Measurements from ENCODE around the gene TWIST2. TPM values are rescaled to one million over a fixed set of nuclear protein-coding genes. Genes with fewer than 3 reads are reported as not detected.

TWIST2 gene
- total RNA-seq, 2 experiments from 2014 or later, result not detected

GRCh38 chr2:238846628-238847418 lies 1.1 kb upstream of the TWIST2 start:
- CTCF ChIA-PET, result no interaction called here
- ATAC-seq (no peak), DNase-seq (no peak)
- Mint-ChIP-seq H3K27ac (no peak overlapping the region), H3K9me3 (ENCODE audit: low read depth) (no peaks in the 10 kb centered on the region), H3K36me3 (no peaks in the 10 kb centered on the region), H3K27me3 (peaks cover 71% of the 10 kb centered on the region), H3K4me1 (no peaks in the 10 kb centered on the region), H3K4me3 (no peak overlapping the region)

- H3K27me3 Mint-ChIP-seq, result peaks cover 73% of the 10 kb centered on the region
These were observed 475 bp upstream of the TWIST2 start for GRCh38 chr2:238847419-238847801.

GRCh38 chr2:238848691-238848975 lies 748 bp downstream of the TWIST2 start:
- no peak for DNase-seq
- CTCF ChIA-PET, result no interaction called here
- H3K27ac Mint-ChIP-seq, result no peak overlapping the region
- no peak for ATAC-seq
- H3K4me3 Mint-ChIP-seq, result no peak overlapping the region
- H3K36me3 Mint-ChIP-seq, result no peaks in the 10 kb centered on the region
- no peaks in the 10 kb centered on the region for H3K4me1 Mint-ChIP-seq
- no peaks in the 10 kb centered on the region for H3K9me3 Mint-ChIP-seq (ENCODE audit: low read depth)
- H3K27me3 Mint-ChIP-seq, result peaks cover 71% of the 10 kb centered on the region

More at GRCh38 chr2:238847419-238847801, 475 bp upstream of the TWIST2 start:
- Mint-ChIP-seq H3K36me3 (no peaks in the 10 kb centered on the region), H3K4me3 (no peak overlapping the region), H3K4me1 (no peaks in the 10 kb centered on the region), H3K9me3 (ENCODE audit: low read depth) (no peaks in the 10 kb centered on the region), H3K27ac (no peak overlapping the region)
- no peak for ATAC-seq
- DNase-seq, result no peak
- CTCF ChIA-PET, result no interaction called here

GRCh38 chr2:238848976-238849853 lies 1.3 kb downstream of the TWIST2 start:
- CTCF ChIA-PET, result no interaction called here
- ATAC-seq, result no peak
- H3K4me3 Mint-ChIP-seq, result no peak overlapping the region

GRCh38 chr2:238850091-238850490 lies 2.2 kb downstream of the TWIST2 start:
- Mint-ChIP-seq H3K9me3 (ENCODE audit: low read depth) (no peaks in the 10 kb centered on the region), H3K27me3 (peaks cover 64% of the 10 kb centered on the region), H3K4me1 (no peaks in the 10 kb centered on the region), H3K4me3 (no peak overlapping the region), H3K27ac (no peak overlapping the region), H3K36me3 (no peaks in the 10 kb centered on the region)
- no peak for ATAC-seq
- DNase-seq, result no peak
- CTCF ChIA-PET, result no interaction called here

More at GRCh38 chr2:238848976-238849853, 1.3 kb downstream of the TWIST2 start:
- no peaks in the 10 kb centered on the region for H3K9me3 Mint-ChIP-seq (ENCODE audit: low read depth)
- H3K27me3 Mint-ChIP-seq, result peaks cover 70% of the 10 kb centered on the region
- DNase-seq, result peak; percentile 32
- no peak overlapping the region for H3K27ac Mint-ChIP-seq
- H3K4me1 Mint-ChIP-seq, result no peaks in the 10 kb centered on the region
- no peaks in the 10 kb centered on the region for H3K36me3 Mint-ChIP-seq

GRCh38 chr2:238851026-238851425 lies 3.1 kb downstream of the TWIST2 start:
- H3K27ac Mint-ChIP-seq, result no peak overlapping the region
- H3K4me3 Mint-ChIP-seq, result no peak overlapping the region
- no peaks in the 10 kb centered on the region for H3K36me3 Mint-ChIP-seq
- CTCF ChIA-PET, result no interaction called here
- no peak for ATAC-seq
- no peaks in the 10 kb centered on the region for H3K9me3 Mint-ChIP-seq (ENCODE audit: low read depth)
- no peaks in the 10 kb centered on the region for H3K4me1 Mint-ChIP-seq
- DNase-seq, result no peak
- peaks cover 55% of the 10 kb centered on the region for H3K27me3 Mint-ChIP-seq

- peak; percentile 21 for DNase-seq
These were observed 3.9 kb downstream of the TWIST2 start for GRCh38 chr2:238851761-238852160.

GRCh38 chr2:238852206-238852869 lies 4.5 kb downstream of the TWIST2 start:
- CTCF ChIA-PET, result no interaction called here
- H3K36me3 Mint-ChIP-seq, result no peaks in the 10 kb centered on the region
- H3K27me3 Mint-ChIP-seq, result peaks cover 48% of the 10 kb centered on the region
- no peak overlapping the region for H3K4me3 Mint-ChIP-seq
- ATAC-seq (no peak), DNase-seq (no peak)
- H3K4me1 Mint-ChIP-seq, result no peaks in the 10 kb centered on the region
- H3K27ac Mint-ChIP-seq, result no peak overlapping the region
- no peaks in the 10 kb centered on the region for H3K9me3 Mint-ChIP-seq (ENCODE audit: low read depth)

More at GRCh38 chr2:238851761-238852160, 3.9 kb downstream of the TWIST2 start:
- H3K4me3 Mint-ChIP-seq, result no peak overlapping the region
- no peaks in the 10 kb centered on the region for H3K36me3 Mint-ChIP-seq
- peaks cover 50% of the 10 kb centered on the region for H3K27me3 Mint-ChIP-seq
- CTCF ChIA-PET, result no interaction called here
- no peaks in the 10 kb centered on the region for H3K4me1 Mint-ChIP-seq
- ATAC-seq, result no peak
- H3K9me3 Mint-ChIP-seq (ENCODE audit: low read depth), result no peaks in the 10 kb centered on the region
- no peak overlapping the region for H3K27ac Mint-ChIP-seq

- Mint-ChIP-seq H3K36me3 (no peaks in the 10 kb centered on the region), H3K4me1 (no peaks in the 10 kb centered on the region), H3K9me3 (ENCODE audit: low read depth) (no peaks in the 10 kb centered on the region), H3K27ac (no peak overlapping the region), H3K4me3 (no peak overlapping the region), H3K27me3 (peaks cover 49% of the 10 kb centered on the region)
- CTCF ChIA-PET, result interaction anchor here (0.6 kb wide), 1 partner anchor 1510 kb away, joined by 4 read pairs; no protein-coding TSS in a partner anchor
- no peak for ATAC-seq
- DNase-seq, result no peak
These were observed 5.3 kb downstream of the TWIST2 start for GRCh38 chr2:238853218-238853617.

GRCh38 chr2:238853721-238854120 lies 5.8 kb downstream of the TWIST2 start:
- Mint-ChIP-seq H3K4me3 (no peak overlapping the region), H3K27me3 (peaks cover 49% of the 10 kb centered on the region), H3K9me3 (ENCODE audit: low read depth) (no peaks in the 10 kb centered on the region), H3K4me1 (no peaks in the 10 kb centered on the region), H3K27ac (no peak overlapping the region), H3K36me3 (no peaks in the 10 kb centered on the region)
- DNase-seq (no peak), ATAC-seq (no peak)
- CTCF ChIA-PET, result interaction anchor here (0.6 kb wide), 1 partner anchor 1510 kb away, joined by 4 read pairs; no protein-coding TSS in a partner anchor

GRCh38 chr2:238854246-238854645 lies 6.4 kb downstream of the TWIST2 start:
- DNase-seq (no peak), ATAC-seq (no peak)
- Mint-ChIP-seq H3K4me1 (no peaks in the 10 kb centered on the region), H3K27me3 (peaks cover 46% of the 10 kb centered on the region), H3K27ac (no peak overlapping the region), H3K9me3 (ENCODE audit: low read depth) (no peaks in the 10 kb centered on the region), H3K4me3 (no peak overlapping the region), H3K36me3 (no peaks in the 10 kb centered on the region)
- CTCF ChIA-PET, result no interaction called here

- Mint-ChIP-seq H3K9me3 (ENCODE audit: low read depth) (no peaks in the 10 kb centered on the region), H3K4me3 (no peak overlapping the region), H3K4me1 (no peaks in the 10 kb centered on the region), H3K36me3 (no peaks in the 10 kb centered on the region), H3K27ac (no peak overlapping the region), H3K27me3 (peaks cover 44% of the 10 kb centered on the region)
- DNase-seq, result peak; percentile 32
- ATAC-seq, result no peak
- CTCF ChIA-PET, result no interaction called here
These were observed 6.9 kb downstream of the TWIST2 start for GRCh38 chr2:238854699-238855229.

- DNase-seq, result peak; percentile 8
- CTCF ChIA-PET, result no interaction called here
- ATAC-seq, result no peak
- Mint-ChIP-seq H3K27ac (no peak overlapping the region), H3K9me3 (ENCODE audit: low read depth) (no peaks in the 10 kb centered on the region), H3K36me3 (no peaks in the 10 kb centered on the region), H3K4me3 (no peak overlapping the region), H3K27me3 (peaks cover 39% of the 10 kb centered on the region), H3K4me1 (no peaks in the 10 kb centered on the region)
These were observed 7.4 kb downstream of the TWIST2 start for GRCh38 chr2:238855299-238855698.

Measured in activated CD8-positive, alpha-beta memory T cell treated with anti-CD3 and anti-CD28 coated beads, Interleukin-2, amount 10 ng/mL, durations not matched to agents 7 days and 5 days (primary cell).